Activated naive CD4-positive, alpha-beta T cell treated with Interleukin-2 at 50 U/mL for 16 hours (primary cell): ENCODE data around the gene AUH.

ENCODE experiments used
- DNase-seq: peaks from one replicate; pipeline ENCODE4 v3.0.0-alpha.2; 2020

Gene AUH

DNA sequence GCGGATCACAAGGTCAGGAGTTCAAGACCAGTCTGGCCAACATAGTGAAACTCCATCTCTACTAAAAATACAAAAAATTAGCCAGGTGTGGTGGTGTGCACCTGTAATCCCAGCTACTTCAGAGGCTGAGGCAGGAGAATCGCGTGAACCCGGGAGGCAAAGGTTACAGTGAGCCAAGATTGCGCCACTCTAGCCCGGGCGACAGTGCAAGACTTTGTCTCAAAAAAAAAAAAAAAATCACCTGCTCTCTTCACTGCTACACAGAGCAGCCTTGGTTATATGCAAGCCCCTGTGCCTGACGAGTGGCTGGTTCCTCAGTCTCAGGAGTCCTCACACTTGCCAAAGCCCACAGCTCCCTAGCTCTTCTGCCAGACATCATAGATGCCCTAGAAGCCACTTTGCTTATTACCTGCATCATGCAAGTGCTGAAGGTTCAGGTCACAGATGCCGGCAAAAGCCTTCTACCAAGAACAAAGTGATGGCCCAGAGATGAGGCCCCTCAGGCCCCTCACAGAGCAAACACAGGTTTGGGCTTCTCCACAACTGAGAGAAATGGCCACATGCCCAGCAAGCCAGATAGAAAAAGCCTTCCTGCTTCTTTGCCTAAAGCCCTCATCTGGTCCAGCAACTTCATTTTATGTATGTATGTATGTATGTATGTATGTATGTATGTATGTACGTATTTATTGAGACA, 176.4 kb downstream of the AUH start:
- no peak for DNase-seq

DNA sequence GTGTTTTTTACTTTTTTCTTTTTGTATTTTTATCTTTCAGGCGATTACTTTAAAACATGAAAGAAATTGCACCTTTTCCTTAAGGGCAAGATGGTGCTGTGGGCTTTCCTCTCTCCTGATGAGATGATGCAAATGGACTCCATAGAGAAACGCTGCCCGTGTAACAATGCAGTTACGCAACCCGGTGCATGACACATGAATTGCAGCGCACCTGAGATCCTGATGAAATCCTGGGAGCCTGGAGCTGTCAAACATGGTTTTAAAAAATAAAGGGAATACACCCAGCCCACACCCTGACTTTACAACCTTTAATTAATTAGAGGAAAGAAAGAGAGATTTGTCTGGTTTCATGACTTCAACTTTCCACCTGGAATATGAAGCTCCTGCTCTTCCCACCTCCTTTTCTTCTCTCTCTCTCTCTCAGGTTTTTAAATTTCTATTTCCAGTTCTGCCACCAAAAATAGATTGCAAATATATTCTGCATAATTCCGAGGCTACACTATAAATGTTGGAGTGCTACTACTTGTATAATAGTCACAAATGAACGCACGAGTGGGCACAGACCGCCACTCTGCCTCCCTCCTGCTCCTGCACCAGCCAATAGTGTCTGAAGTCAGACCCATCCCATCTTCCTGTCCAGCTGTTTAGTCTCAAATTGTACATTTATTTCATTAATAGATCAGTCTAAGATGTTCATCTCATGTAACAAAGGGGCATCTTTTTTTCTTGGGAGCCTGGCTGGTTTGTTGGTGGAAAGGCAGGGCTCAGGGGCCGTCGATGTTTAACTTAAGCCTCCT, 179.1 kb downstream of the AUH start:
- no peak for DNase-seq

GRCh38 chr9:91181541-91181940, 180.2 kb downstream of the AUH start:
- DNase-seq, result no peak

DNA sequence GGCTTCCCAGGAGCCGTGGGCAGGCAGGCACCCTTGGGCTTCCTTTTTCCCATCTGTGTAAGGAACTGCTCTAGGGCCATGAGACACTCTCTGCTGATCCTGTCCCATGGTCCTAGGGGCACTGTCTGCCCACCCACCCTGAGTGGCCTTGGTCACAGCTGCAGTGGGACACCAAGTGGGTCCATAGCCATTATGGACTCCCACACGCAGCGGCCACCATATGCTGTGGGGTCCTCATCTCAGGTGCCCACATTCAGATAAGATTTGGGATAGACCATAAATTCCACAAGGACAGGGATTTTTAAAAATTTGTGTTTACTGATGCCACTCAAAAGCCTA, 180.8 kb downstream of the AUH start:
- no peak for DNase-seq

- DNase-seq, result no peak
Measured at GRCh38 chr9:91180240-91180929, 181.3 kb downstream of the AUH start.

- DNase-seq, result no peak
Measured at GRCh38 chr9:91179237-91180138, 182.2 kb downstream of the AUH start.

GRCh38 chr9:91178281-91179236, 183.2 kb downstream of the AUH start:
- DNase-seq, result no peak

DNA sequence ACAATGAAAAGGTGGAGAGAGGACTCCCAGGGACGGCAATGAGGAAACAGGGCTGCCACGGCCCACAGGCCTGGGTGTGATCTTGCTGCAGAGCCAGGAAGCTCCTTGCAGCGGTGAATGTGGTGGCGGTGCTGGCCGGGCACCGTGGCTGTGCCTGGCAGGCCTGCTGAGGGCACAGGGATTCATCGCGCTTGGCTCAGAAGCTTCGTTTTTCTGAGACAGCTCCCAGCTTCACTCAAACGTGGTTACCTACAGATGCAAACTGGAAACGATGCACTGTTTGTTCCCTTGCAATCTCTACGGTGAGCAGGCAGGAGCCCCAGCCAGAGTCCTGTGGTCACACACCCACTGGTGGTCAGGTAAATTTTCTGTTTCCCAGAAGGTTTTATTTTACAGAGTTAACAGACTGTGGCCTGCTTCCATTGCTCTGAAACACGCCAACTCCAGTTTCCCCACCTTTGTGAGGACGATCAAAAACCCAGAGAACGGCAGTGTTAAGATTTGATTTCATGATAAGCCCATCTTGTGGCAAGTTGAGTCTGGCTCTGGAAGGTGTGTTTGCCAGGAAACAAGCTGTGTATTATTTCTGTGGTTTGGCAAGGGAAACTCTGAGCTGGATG, 183.9 kb downstream of the AUH start:
- DNase-seq, result no peak

DNA sequence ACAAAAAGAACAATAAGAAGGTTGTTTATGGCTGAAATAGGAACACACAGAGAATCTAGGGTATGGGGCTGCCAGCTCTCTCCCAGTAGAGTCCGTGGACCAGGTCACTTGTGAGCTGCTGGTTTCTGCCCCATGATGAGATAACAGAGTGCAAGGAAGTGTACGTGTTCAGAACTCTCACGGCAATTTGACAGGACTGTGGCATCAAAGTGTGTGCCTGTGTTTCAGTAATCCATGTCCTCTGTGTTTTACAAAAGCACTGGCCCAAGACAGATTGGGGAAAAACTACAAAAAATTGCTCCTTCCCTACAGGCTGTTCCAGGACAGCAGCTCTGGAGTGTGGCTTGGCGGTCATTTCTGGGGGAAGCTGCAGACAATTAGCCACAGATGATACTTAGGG, 184.6 kb downstream of the AUH start:
- no peak for DNase-seq

DNA sequence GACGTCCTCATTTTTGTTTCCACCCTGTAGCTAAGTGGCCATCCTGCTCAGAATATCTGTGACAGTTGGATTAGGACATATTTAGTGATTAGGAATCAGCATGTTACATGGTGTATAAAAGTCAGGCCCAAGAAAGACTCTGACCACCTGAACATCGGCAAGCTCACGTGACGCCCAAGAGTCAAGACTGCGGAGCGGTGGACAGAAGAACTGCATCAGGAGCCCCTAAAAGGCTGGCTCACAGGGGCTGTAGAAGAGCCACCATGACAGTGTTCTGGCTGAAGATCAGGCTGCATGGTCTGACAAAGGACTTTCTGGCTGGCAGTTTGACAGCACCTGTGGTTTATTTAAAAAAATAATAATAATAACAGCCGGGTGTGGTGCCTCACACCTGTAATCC, 185.3 kb downstream of the AUH start:
- no peak for DNase-seq

DNA sequence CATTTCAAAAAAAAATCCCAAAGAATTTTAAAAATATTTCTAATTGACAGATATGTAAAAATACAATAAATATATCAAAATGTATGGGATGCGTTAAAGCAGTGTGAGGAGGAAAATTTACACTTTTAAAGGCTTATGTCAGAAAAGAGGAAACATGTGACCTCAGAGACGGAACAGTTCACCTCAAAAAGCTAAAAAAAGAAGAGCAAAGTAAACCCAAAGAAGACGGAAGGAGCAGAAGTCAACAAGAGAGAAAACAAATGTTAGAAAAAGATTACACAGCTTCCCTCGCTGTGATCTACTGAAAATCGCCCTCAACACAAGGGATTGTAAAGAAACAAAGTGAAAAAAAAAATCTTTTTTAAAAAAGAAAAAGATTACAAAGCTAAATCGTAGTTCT, 186.9 kb downstream of the AUH start:
- DNase-seq, result no peak

- DNase-seq, result no peak
Measured at GRCh38 chr9:91172329-91172728, 189.4 kb downstream of the AUH start.

GRCh38 chr9:91170951-91171350, 190.8 kb downstream of the AUH start:
- DNase-seq, result no peak

DNA sequence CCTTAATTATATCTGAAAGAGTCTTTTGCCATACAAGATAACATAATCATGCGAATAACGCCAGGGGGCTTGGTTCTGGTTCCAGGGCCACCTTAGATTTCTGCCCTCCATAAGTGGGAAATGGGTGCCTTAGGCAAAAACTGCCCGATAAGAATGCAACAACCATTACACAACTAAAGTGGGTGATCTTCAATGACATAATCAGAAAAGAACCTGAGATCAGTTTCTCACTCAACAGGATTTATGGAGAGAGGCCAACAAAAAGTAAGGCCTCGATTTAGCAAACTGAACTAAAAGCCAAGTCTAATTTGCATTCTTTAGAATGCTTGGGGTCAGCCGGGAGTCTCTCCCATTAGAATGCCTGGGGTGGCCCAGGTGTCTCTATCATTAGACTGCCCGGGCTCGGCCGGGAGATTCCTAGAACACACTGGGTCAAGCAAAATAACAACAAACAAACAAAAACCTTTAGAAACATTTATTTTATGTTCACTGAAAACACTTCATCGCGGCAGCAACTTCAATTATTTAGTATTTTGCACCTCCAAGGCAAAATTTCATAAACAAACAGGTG, 194.8 kb downstream of the AUH start:
- no peak for DNase-seq

- DNase-seq, result peak; percentile 74
Measured at GRCh38 chr9:91164724-91165520, 196.8 kb downstream of the AUH start.
